Activated CD8-positive, alpha-beta T cell treated with anti-CD3 and anti-CD28 coated beads for 36 hours (primary cell): Measurements from ENCODE around the gene AFAP1L1. TPM values are rescaled to one million over a fixed set of nuclear protein-coding genes. Genes with fewer than 3 reads are reported as not detected.

Source experiments
- ATAC-seq: fragments of 200-7000 bp; cut with Tn5 transposase; one replicate; pipeline ENCODE4 v1.10.0; 2021; ENCODE audit warnings: mild to moderate bottlenecking, moderate library complexity
- CTCF ChIA-PET: fragments of 350-600 bp; sonication (Branson Sonifier 250); formaldehyde crosslinking; loops from one replicate; lab custom pipeline; 2021; ENCODE audit warnings: antibody characterized with exemption; lab: Charles Lee
- POLR2A ChIA-PET: fragments of 350-600 bp; sonication (Branson Sonifier 250); formaldehyde crosslinking; loops from one replicate; lab custom pipeline; 2021; ENCODE audit warnings: antibody characterized with exemption; lab: Charles Lee
- DNase-seq: peaks from one replicate; pipeline ENCODE4 v3.0.0-alpha.2; 2020
- H3K27ac Mint-ChIP-seq: one replicate; pipeline ENCODE4 v1.8.0; 2021; ENCODE audit warnings: mild to moderate bottlenecking, mixed read lengths
- H3K27me3 Mint-ChIP-seq: one replicate; pipeline ENCODE4 v1.8.0; 2021; ENCODE audit warnings: mixed read lengths
- H3K36me3 Mint-ChIP-seq: one replicate; pipeline ENCODE4 v1.8.0; 2021; ENCODE audit warnings: low read depth, mixed read lengths
- H3K4me1 Mint-ChIP-seq: one replicate; pipeline ENCODE4 v1.8.0; 2021; ENCODE audit warnings: low read depth, mixed read lengths
- H3K4me3 Mint-ChIP-seq: one replicate; pipeline ENCODE4 v1.8.0; 2021; ENCODE audit warnings: mild to moderate bottlenecking, moderate library complexity, mixed read lengths
- H3K9me3 Mint-ChIP-seq: one replicate; pipeline ENCODE4 v1.8.0; 2021; ENCODE audit warnings: mixed read lengths
- intact Hi-C: fragments of 100-400 bp; cut with micrococcal nuclease; formaldehyde crosslinking; loops from one replicate; pipeline ENCODE4 v1.10.0; 2022
- total RNA-seq, 2 experiments: library from RNA; stranded (reverse); gene quantifications; one replicate each; pipeline ENCODE4 v1.2.3, GENCODE V29; 2021
- TF ChIP-seq, protein P1 (sequence below): fragments of 200-600 bp; IDR thresholded peaks from one replicate; pipeline ENCODE4 v1.8.0; 2022; ENCODE audit warnings: antibody characterized with exemption, mild to moderate bottlenecking

The AFAP1L1 gene
- total RNA-seq, 2 experiments from 2014 or later, result 1.3 to 1.6 TPM

GRCh38 chr5:149381986-149382338, 110.3 kb downstream of the AFAP1L1 start:
- Mint-ChIP-seq H3K27me3 (no peaks in the 10 kb centered on the region), H3K4me3 (no peak overlapping the region), H3K36me3 (no peaks in the 10 kb centered on the region), H3K27ac (no peak overlapping the region), H3K4me1 (peaks cover 4% of the 10 kb centered on the region), H3K9me3 (no peaks in the 10 kb centered on the region)
- TF ChIP-seq, protein P1, sequence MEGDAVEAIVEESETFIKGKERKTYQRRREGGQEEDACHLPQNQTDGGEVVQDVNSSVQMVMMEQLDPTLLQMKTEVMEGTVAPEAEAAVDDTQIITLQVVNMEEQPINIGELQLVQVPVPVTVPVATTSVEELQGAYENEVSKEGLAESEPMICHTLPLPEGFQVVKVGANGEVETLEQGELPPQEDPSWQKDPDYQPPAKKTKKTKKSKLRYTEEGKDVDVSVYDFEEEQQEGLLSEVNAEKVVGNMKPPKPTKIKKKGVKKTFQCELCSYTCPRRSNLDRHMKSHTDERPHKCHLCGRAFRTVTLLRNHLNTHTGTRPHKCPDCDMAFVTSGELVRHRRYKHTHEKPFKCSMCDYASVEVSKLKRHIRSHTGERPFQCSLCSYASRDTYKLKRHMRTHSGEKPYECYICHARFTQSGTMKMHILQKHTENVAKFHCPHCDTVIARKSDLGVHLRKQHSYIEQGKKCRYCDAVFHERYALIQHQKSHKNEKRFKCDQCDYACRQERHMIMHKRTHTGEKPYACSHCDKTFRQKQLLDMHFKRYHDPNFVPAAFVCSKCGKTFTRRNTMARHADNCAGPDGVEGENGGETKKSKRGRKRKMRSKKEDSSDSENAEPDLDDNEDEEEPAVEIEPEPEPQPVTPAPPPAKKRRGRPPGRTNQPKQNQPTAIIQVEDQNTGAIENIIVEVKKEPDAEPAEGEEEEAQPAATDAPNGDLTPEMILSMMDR, result peak; percentile 80
- peak; percentile 93 for ATAC-seq
- CTCF ChIA-PET, result interaction anchor here (0.7 to 4.5 kb wide), 41 partner anchors 8 to 237 kb away, joined by 3 to 43 read pairs (median 6); partner anchors contain the start of genes CSNK1A1, GRPEL2 and PCYOX1L
- intact Hi-C loops, result loop anchor here (2.0 to 5.0 kb wide), 2 partner anchors 50 to 183 kb away; no protein-coding TSS in a partner anchor
- POLR2A ChIA-PET, result no interaction called here
- DNase-seq, result peak; percentile 80

GRCh38 chr5:149382517-149383220, 111.0 kb downstream of the AFAP1L1 start:
- H3K36me3 Mint-ChIP-seq, result no peaks in the 10 kb centered on the region
- peaks cover 4% of the 10 kb centered on the region for H3K4me1 Mint-ChIP-seq
- no peaks in the 10 kb centered on the region for H3K27me3 Mint-ChIP-seq
- no peaks in the 10 kb centered on the region for H3K9me3 Mint-ChIP-seq
- ATAC-seq (no peak), DNase-seq (no peak)
- TF ChIP-seq, protein P1, result no peak
- CTCF ChIA-PET, result interaction anchor here (0.6 to 4.5 kb wide), 32 partner anchors 8 to 236 kb away, joined by 3 to 43 read pairs (median 7); partner anchors contain the start of gene GRPEL2
- H3K4me3 Mint-ChIP-seq, result no peak overlapping the region
- POLR2A ChIA-PET, result no interaction called here
- intact Hi-C loops, result loop anchor here (5.0 kb wide), 1 partner anchor 50 kb away; no protein-coding TSS in a partner anchor
- no peak overlapping the region for H3K27ac Mint-ChIP-seq

DNA sequence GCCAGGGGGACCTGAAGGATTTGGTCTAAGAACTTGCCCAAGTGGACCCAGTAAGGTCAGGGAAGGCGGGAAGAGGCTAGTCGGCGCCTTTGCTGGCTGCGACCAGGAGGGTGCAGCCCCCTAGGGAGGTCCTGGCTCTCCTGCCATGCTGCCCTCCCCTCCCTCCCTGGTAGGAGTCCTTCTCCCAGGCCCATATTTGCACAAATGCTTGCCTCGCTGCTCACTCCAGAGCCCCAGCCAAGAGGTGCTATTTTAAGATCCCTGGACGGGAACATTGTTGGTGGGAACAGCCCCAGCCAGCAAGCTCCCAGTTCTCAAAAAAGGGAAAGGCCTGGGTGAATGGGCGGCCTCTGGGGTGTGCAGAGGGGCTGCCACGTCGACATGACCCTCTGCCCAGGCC, 111.7 kb downstream of the AFAP1L1 start:
- no peak overlapping the region for H3K27ac Mint-ChIP-seq
- ChIA-PET CTCF (interaction anchor here (0.8 to 3.8 kb wide), 7 partner anchors 38 to 235 kb away, joined by 3 to 42 read pairs (median 7); partner anchors contain the start of gene GRPEL2), POLR2A (no interaction called here)
- DNase-seq (no peak), ATAC-seq (no peak)
- peaks cover 4% of the 10 kb centered on the region for H3K4me1 Mint-ChIP-seq
- TF ChIP-seq, protein P1, result no peak
- no peak overlapping the region for H3K4me3 Mint-ChIP-seq
- no peaks in the 10 kb centered on the region for H3K36me3 Mint-ChIP-seq
- no peaks in the 10 kb centered on the region for H3K9me3 Mint-ChIP-seq
- intact Hi-C loops, result loop anchor here (5.0 kb wide), 1 partner anchor 49 kb away; no protein-coding TSS in a partner anchor
- H3K27me3 Mint-ChIP-seq, result no peaks in the 10 kb centered on the region

DNA sequence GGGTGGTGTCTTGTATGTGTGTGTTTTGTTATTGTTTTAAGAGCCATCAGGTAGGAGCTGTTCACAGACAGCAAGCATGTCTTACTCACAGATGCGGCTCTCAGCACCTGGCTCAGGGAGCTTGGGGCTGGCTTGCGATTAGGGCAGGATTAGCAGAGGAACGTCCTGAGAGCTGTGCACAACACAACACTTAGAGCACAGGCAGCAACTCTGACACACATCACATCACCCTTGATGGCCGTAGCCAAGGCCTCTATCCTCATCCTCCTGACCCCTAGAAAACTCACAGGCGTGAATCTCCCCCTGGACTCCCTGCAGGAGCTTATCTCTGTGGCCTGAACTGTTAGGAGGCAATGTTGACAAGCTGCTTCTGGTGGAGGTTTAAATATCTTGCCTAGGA, 114.5 kb downstream of the AFAP1L1 start:
- Mint-ChIP-seq H3K9me3 (no peaks in the 10 kb centered on the region), H3K4me3 (no peak overlapping the region), H3K27ac (no peak overlapping the region), H3K27me3 (no peaks in the 10 kb centered on the region), H3K36me3 (no peaks in the 10 kb centered on the region), H3K4me1 (peaks cover 4% of the 10 kb centered on the region)
- no peak for DNase-seq
- intact Hi-C loops, result no loop called here
- POLR2A ChIA-PET, result no interaction called here
- ATAC-seq, result no peak
- CTCF ChIA-PET, result interaction anchor here (0.8 to 4.8 kb wide), 7 partner anchors 14 to 195 kb away, joined by 3 to 25 read pairs (median 4); partner anchors contain the start of gene ARHGEF37
- TF ChIP-seq, protein P1, result no peak
